NT2/D1 (cell line): ENCODE results near the gene SMIM10L1.
A peak's percentile ranks its signal among the peaks of the same experiment; 100 is the strongest.

Source experiments
- DNase-seq: peaks from one replicate; pipeline ENCODE4 v3.0.0-alpha.2; 2011; ENCODE audit warnings: low read depth, low spot score
- H3K27me3 ChIP-seq: 2 replicates; pipeline ENCODE4 v1.6.0; 2011; ENCODE audit warnings: mild to moderate bottlenecking; ENCODE audit not compliant: insufficient read length, insufficient read depth
- H3K36me3 ChIP-seq: 2 replicates; pipeline ENCODE4 v1.6.1; 2011; ENCODE audit warnings: mild to moderate bottlenecking, low read length, mixed read lengths; ENCODE audit not compliant: insufficient read depth, insufficient read length
- H3K4me1 ChIP-seq: 2 replicates; pipeline ENCODE4 v1.5.1; 2011; ENCODE audit not compliant: insufficient read depth, insufficient read length
- H3K4me3 ChIP-seq: 2 replicates; pipeline ENCODE4 v1.5.1; 2011; ENCODE audit warnings: low read depth; ENCODE audit not compliant: insufficient read length
- H3K9ac ChIP-seq: 2 replicates; pipeline ENCODE4 v1.6.0; 2011; ENCODE audit warnings: low read depth; ENCODE audit not compliant: insufficient read length
- H3K9me3 ChIP-seq: 2 replicates; pipeline ENCODE4 v1.5.1; 2011; ENCODE audit warnings: mild to moderate bottlenecking, low read length; ENCODE audit not compliant: insufficient read depth
- SUZ12 ChIP-seq: IDR thresholded peaks from 2 replicates; pipeline ENCODE4 v1.6.1; 2011; ENCODE audit not compliant: insufficient read length, insufficient read depth; ENCODE audit errors: extremely low read depth
- YY1 ChIP-seq: IDR thresholded peaks from 2 replicates; pipeline ENCODE4 v1.6.1; 2011; ENCODE audit not compliant: insufficient read length, insufficient read depth
- ZNF274 ChIP-seq: IDR thresholded peaks from 2 replicates; pipeline ENCODE4 v1.6.1; 2011; ENCODE audit warnings: mild to moderate bottlenecking, low read depth, low read length

Gene SMIM10L1

GRCh38 chr12:11162502-11162901 is 8.5 kb upstream of the SMIM10L1 start:
- Histone ChIP-seq H3K4me1 (no peaks in the 10 kb centered on the region), H3K9me3 (no peaks in the 10 kb centered on the region), H3K36me3 (peaks cover 65% of the 10 kb centered on the region), H3K4me3 (no peak overlapping the region), H3K9ac (no peak overlapping the region), H3K27me3 (no peaks in the 10 kb centered on the region)
- DNase-seq: no peak
- no peak for TF ChIP-seq ZNF274
- no peak for TF ChIP-seq YY1
- TF ChIP-seq SUZ12: no peak

- Histone ChIP-seq H3K4me3 (no peak overlapping the region), H3K27me3 (no peaks in the 10 kb centered on the region), H3K4me1 (no peaks in the 10 kb centered on the region), H3K9ac (no peak overlapping the region), H3K9me3 (no peaks in the 10 kb centered on the region; the same call in 1 of the 2 replicates), H3K36me3 (peaks cover 77% of the 10 kb centered on the region)
- TF ChIP-seq SUZ12: no peak
- TF ChIP-seq YY1: no peak
- no peak for TF ChIP-seq ZNF274
- DNase-seq: no peak
Measured at GRCh38 chr12:11164384-11164783, 6.6 kb upstream of the SMIM10L1 start.

GRCh38 chr12:11166300-11166699 is 4.7 kb upstream of the SMIM10L1 start:
- no peak overlapping the region for H3K4me3 ChIP-seq
- H3K36me3 ChIP-seq: peaks cover 72% of the 10 kb centered on the region
- no peaks in the 10 kb centered on the region; the same call in 1 of the 2 replicates for H3K9me3 ChIP-seq
- no peak for DNase-seq
- no peaks in the 10 kb centered on the region for H3K4me1 ChIP-seq
- H3K27me3 ChIP-seq: no peaks in the 10 kb centered on the region
- no peak overlapping the region for H3K9ac ChIP-seq
- no peak for TF ChIP-seq YY1
- TF ChIP-seq SUZ12: no peak
- no peak for TF ChIP-seq ZNF274

- no peak for DNase-seq
Measured at GRCh38 chr12:11170810-11171144, 217 bp upstream of the SMIM10L1 start.

GRCh38 chr12:11171969-11172675 is 1.1 kb downstream of the SMIM10L1 start:
- Histone ChIP-seq H3K36me3 (peaks cover 36% of the 10 kb centered on the region), H3K9ac (peak overlapping the region; percentile 94), H3K27me3 (no peaks in the 10 kb centered on the region), H3K4me1 (no peaks in the 10 kb centered on the region), H3K9me3 (no peaks in the 10 kb centered on the region; the same call in 1 of the 2 replicates), H3K4me3 (peak overlapping the region; percentile 88)
- TF ChIP-seq YY1 (no peak), ZNF274 (no peak), SUZ12 (no peak)
- DNase-seq: no peak

More at GRCh38 chr12:11170810-11171144, 217 bp upstream of the SMIM10L1 start:
- Histone ChIP-seq H3K4me3 (peak overlapping the region; percentile 88), H3K36me3 (peaks cover 50% of the 10 kb centered on the region), H3K9ac (peak overlapping the region; percentile 94), H3K9me3 (no peaks in the 10 kb centered on the region; the same call in 1 of the 2 replicates), H3K27me3 (no peaks in the 10 kb centered on the region), H3K4me1 (no peaks in the 10 kb centered on the region)
- no peak for TF ChIP-seq ZNF274
- no peak for TF ChIP-seq YY1
- TF ChIP-seq SUZ12: no peak

- TF ChIP-seq ZNF274 (no peak), YY1 (no peak)
- no peak for DNase-seq
- Histone ChIP-seq H3K4me3 (no peak overlapping the region), H3K27me3 (no peaks in the 10 kb centered on the region), H3K9me3 (no peaks in the 10 kb centered on the region; the same call in 1 of the 2 replicates), H3K9ac (no peak overlapping the region), H3K4me1 (no peaks in the 10 kb centered on the region), H3K36me3 (peaks cover 25% of the 10 kb centered on the region)
Measured at GRCh38 chr12:11174022-11174421, 3.0 kb downstream of the SMIM10L1 start.

- peaks cover 9% of the 10 kb centered on the region for H3K36me3 ChIP-seq
- H3K4me3 ChIP-seq: no peak overlapping the region
- DNase-seq: no peak
- no peaks in the 10 kb centered on the region for H3K9me3 ChIP-seq
- H3K9ac ChIP-seq: no peak overlapping the region
- TF ChIP-seq SUZ12: no peak
- no peak for TF ChIP-seq YY1
- TF ChIP-seq ZNF274: no peak
- H3K4me1 ChIP-seq: no peaks in the 10 kb centered on the region
- H3K27me3 ChIP-seq: no peaks in the 10 kb centered on the region
Measured at GRCh38 chr12:11178250-11178649, 7.3 kb downstream of the SMIM10L1 start.
